HG03097 (cell line): ENCODE data around the gene INSC.

Experiments
- ATAC-seq: cut with Tn5 transposase; IDR thresholded peaks from one replicate; pipeline ENCODE4 v1.9.1; 2021; ENCODE audit not compliant: unreplicated experiment, low FRiP score

Gene INSC

GRCh38 chr11:15276621-15277020, 161.9 kb downstream of the INSC start:
- ATAC-seq, result no peak

- ATAC-seq, result no peak
These were observed 163.4 kb downstream of the INSC start for GRCh38 chr11:15278128-15278527.

- no peak for ATAC-seq
These were observed 165.7 kb downstream of the INSC start for GRCh38 chr11:15280393-15280792.

GRCh38 chr11:15282754-15283153, 168.0 kb downstream of the INSC start:
- ATAC-seq, result no peak

GRCh38 chr11:15286465-15286864, 171.7 kb downstream of the INSC start:
- no peak for ATAC-seq

GRCh38 chr11:15288863-15289262, 174.1 kb downstream of the INSC start:
- ATAC-seq, result no peak

GRCh38 chr11:15289723-15290122, 175.0 kb downstream of the INSC start:
- no peak for ATAC-seq

- no peak for ATAC-seq
These were observed 177.2 kb downstream of the INSC start for GRCh38 chr11:15291885-15292284.

- no peak for ATAC-seq
These were observed 179.4 kb downstream of the INSC start for GRCh38 chr11:15293975-15294620.

- ATAC-seq, result no peak
These were observed 181.0 kb downstream of the INSC start for GRCh38 chr11:15295695-15296094.
